H9 (cell line): ENCODE data around the gene ZNF414. TPM values are rescaled to one million over a fixed set of nuclear protein-coding genes. Genes with fewer than 3 reads are reported as not detected.

Source experiments
- DNase-seq: peaks from one replicate; pipeline ENCODE4 v3.0.0-alpha.2; 2017
- H2AFZ ChIP-seq: one replicate; pipeline ENCODE4 v1.6.1; 2013; ENCODE audit warnings: mild to moderate bottlenecking, low read length, control low read depth, moderate library complexity
- H2AK5ac ChIP-seq: 2 replicates; pipeline ENCODE4 v1.6.1; 2013; ENCODE audit warnings: low read length, control low read depth, mixed read lengths; ENCODE audit not compliant: insufficient read length
- H2BK120ac ChIP-seq: one replicate; pipeline ENCODE4 v1.6.1; 2013; ENCODE audit warnings: low read depth, mild to moderate bottlenecking, low read length, control low read depth, inconsistent platforms; ENCODE audit not compliant: poor library complexity, severe bottlenecking
- H2BK12ac ChIP-seq: 2 replicates; pipeline ENCODE4 v1.6.1; 2013; ENCODE audit warnings: low read length, control low read depth, mixed read lengths, low read depth; ENCODE audit not compliant: insufficient read length
- H2BK15ac ChIP-seq: 2 replicates; pipeline ENCODE4 v1.6.1; 2013; ENCODE audit warnings: low read depth, low read length, control low read depth
- H2BK20ac ChIP-seq: one replicate; pipeline ENCODE4 v1.6.1; 2013; ENCODE audit warnings: low read depth, mild to moderate bottlenecking, low read length, control low read depth, inconsistent platforms; ENCODE audit not compliant: poor library complexity, severe bottlenecking
- H2BK5ac ChIP-seq: 2 replicates; pipeline ENCODE4 v1.6.1; 2013; ENCODE audit warnings: low read length, control low read depth, mixed read lengths; ENCODE audit not compliant: insufficient read length
- H3K14ac ChIP-seq: 2 replicates; pipeline ENCODE4 v1.6.1; 2013; ENCODE audit warnings: low read length, control low read depth; ENCODE audit not compliant: insufficient read depth
- H3K18ac ChIP-seq: 2 replicates; pipeline ENCODE4 v1.6.1; 2013; ENCODE audit warnings: low read depth, mild to moderate bottlenecking, mixed read lengths, low read length, control low read depth; ENCODE audit not compliant: insufficient read length
- H3K23ac ChIP-seq: 2 replicates; pipeline ENCODE4 v1.6.1; 2013; ENCODE audit warnings: low read length, control low read depth, mixed read lengths, low read depth; ENCODE audit not compliant: insufficient read length
- H3K23me2 ChIP-seq: 2 replicates; pipeline ENCODE4 v1.6.1; 2013; ENCODE audit warnings: low read depth, mild to moderate bottlenecking, mixed read lengths, low read length, control low read depth; ENCODE audit not compliant: insufficient read length, poor library complexity, severe bottlenecking
- H3K27ac ChIP-seq: 2 replicates; pipeline ENCODE4 v1.5.1; 2013; ENCODE audit warnings: low read length, control low read depth, mixed read lengths, low read depth; ENCODE audit not compliant: insufficient read length
- H3K27me3 ChIP-seq: 2 replicates; pipeline ENCODE4 v1.6.1; 2013; ENCODE audit warnings: low read length, control low read depth, inconsistent platforms; ENCODE audit not compliant: insufficient read depth
- H3K4ac ChIP-seq: 2 replicates; pipeline ENCODE4 v1.6.1; 2013; ENCODE audit warnings: low read depth, mild to moderate bottlenecking, control low read depth, inconsistent platforms, low read length, moderate library complexity
- H3K4me1 ChIP-seq: 2 replicates; pipeline ENCODE4 v1.6.1; 2013; ENCODE audit warnings: low read length, control low read depth, inconsistent platforms; ENCODE audit not compliant: insufficient read depth
- H3K4me2 ChIP-seq: 2 replicates; pipeline ENCODE4 v1.6.1; 2013; ENCODE audit warnings: low read length, control low read depth, mixed read lengths; ENCODE audit not compliant: insufficient read length, insufficient read depth
- H3K56ac ChIP-seq: 2 replicates; pipeline ENCODE4 v1.6.1; 2013; ENCODE audit warnings: low read depth, mild to moderate bottlenecking, mixed read lengths, low read length, control low read depth; ENCODE audit not compliant: insufficient read length
- H3K79me1 ChIP-seq: 2 replicates; pipeline ENCODE4 v1.6.1; 2013; ENCODE audit warnings: low read depth, mild to moderate bottlenecking, moderate library complexity, low read length, control low read depth, inconsistent platforms; ENCODE audit not compliant: insufficient read depth, poor library complexity, severe bottlenecking
- H3K79me2 ChIP-seq: 2 replicates; pipeline ENCODE4 v1.6.1; 2013; ENCODE audit warnings: low read length, control low read depth, inconsistent platforms; ENCODE audit not compliant: insufficient read depth
- H3K9ac ChIP-seq: 2 replicates; pipeline ENCODE4 v1.6.1; 2013; ENCODE audit warnings: low read length, control low read depth, mixed read lengths; ENCODE audit not compliant: insufficient read length; ENCODE audit errors: extremely low read depth
- H3K9me3 ChIP-seq: one replicate; pipeline ENCODE4 v1.6.1; 2013; ENCODE audit warnings: low read depth, low read length, inconsistent platforms; ENCODE audit not compliant: control insufficient read depth
- H3T11ph ChIP-seq: one replicate; pipeline ENCODE4 v1.6.1; 2013; ENCODE audit warnings: mild to moderate bottlenecking, low read length, control low read depth, inconsistent platforms
- H4K20me1 ChIP-seq: one replicate; pipeline ENCODE4 v1.6.1; 2013; ENCODE audit not compliant: control insufficient read depth, insufficient read length, insufficient read depth
- H4K5ac ChIP-seq: 2 replicates; pipeline ENCODE4 v1.6.1; 2013; ENCODE audit warnings: low read depth, mild to moderate bottlenecking, mixed read lengths, low read length, control low read depth; ENCODE audit not compliant: insufficient read length
- H4K8ac ChIP-seq: replicated peaks from 2 replicates; pipeline ENCODE4 v1.6.1; 2013; ENCODE audit warnings: low read length, control low read depth, mixed read lengths, low read depth; ENCODE audit not compliant: insufficient read length
- H4K91ac ChIP-seq: 2 replicates; pipeline ENCODE4 v1.6.1; 2013; ENCODE audit warnings: low read depth, mild to moderate bottlenecking, moderate library complexity, mixed read lengths, low read length, control low read depth; ENCODE audit not compliant: insufficient read length
- H3K27ac Mint-ChIP-seq, 3 experiments: 2 replicates in 2 of 3; 3 replicates in 1 of 3; pipeline ENCODE4 v1.8.0; 2020 to 2021; ENCODE audit warnings: mixed read lengths in 3 of 3, mild to moderate bottlenecking in 1 of 3, moderate library complexity in 1 of 3
- H3K27me3 Mint-ChIP-seq: 2 replicates; pipeline ENCODE4 v1.8.0; 2021; ENCODE audit warnings: low read depth, mild to moderate bottlenecking, moderate library complexity, mixed read lengths
- H3K36me3 Mint-ChIP-seq, 3 experiments: 2 replicates in 2 of 3; 3 replicates in 1 of 3; pipeline ENCODE4 v1.8.0; 2020 to 2021; ENCODE audit warnings: low read depth in 3 of 3, mixed read lengths in 3 of 3; ENCODE audit not compliant: insufficient read depth in 1 of 3
- H3K4me1 Mint-ChIP-seq, 2 experiments: 2 replicates each; pipeline ENCODE4 v1.8.0; 2020; ENCODE audit warnings: mixed read lengths in 2 of 2
- H3K4me3 Mint-ChIP-seq, 2 experiments: 2 replicates in 1 of 2; 3 replicates in 1 of 2; pipeline ENCODE4 v1.8.0; 2020 to 2021; ENCODE audit warnings: mild to moderate bottlenecking in 2 of 2, mixed read lengths in 2 of 2, moderate library complexity in 1 of 2
- H3K9me3 Mint-ChIP-seq, 2 experiments: 2 replicates in 1 of 2; 3 replicates in 1 of 2; pipeline ENCODE4 v1.8.0; 2020; ENCODE audit warnings: mild to moderate bottlenecking in 2 of 2, mixed read lengths in 2 of 2, moderate library complexity in 1 of 2
- CTCF ChIP-seq: fragments of 200-600 bp; sonication (generic); conservative IDR thresholded peaks from 3 replicates; pipeline ENCODE4 v1.8.0; 2021; ENCODE audit warnings: antibody characterized with exemption, mild to moderate bottlenecking
- WGBS: extraction: QIAGEN DNeasy Blood & Tissue Kit; methylation state at CpG from one replicate; pipeline ENCODE4 v1.1.7; 2013; ENCODE audit warnings: missing lambda C conversion rate, low lambda C conversion rate, mixed read lengths; ENCODE audit not compliant: insufficient read length; ENCODE audit errors: extremely low coverage; 5-methylcytosine and 5-hydroxymethylcytosine counted together
- total RNA-seq: library from RNA; stranded (reverse); gene quantifications from 2 replicates; pipeline ENCODE4 v1.2.1, GENCODE V29; 2021

Gene ZNF414
- total RNA-seq, 1 experiment from 2014 or later: 29.3 TPM

DNA sequence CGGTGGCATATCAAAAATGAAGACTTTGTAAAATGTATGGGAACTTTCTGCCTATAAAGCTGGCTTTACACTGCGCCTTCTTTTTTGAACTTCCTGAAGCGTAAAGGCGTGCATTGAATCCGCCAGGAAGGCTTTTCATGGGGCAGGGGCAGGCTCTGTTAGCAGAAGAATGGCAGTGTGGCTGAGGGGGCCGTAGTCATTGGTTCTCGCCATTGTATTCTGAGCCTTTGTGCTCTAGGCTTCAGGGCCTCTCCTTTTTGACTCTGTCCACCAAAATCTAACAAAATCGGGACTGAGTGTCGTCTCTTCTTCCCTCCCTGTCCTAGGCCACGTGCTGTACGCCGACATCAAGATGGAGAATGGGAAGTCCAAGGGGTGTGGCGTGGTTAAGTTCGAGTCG lies 25.6 kb downstream of the ZNF414 start:
- Histone ChIP-seq H3K9ac (no peak overlapping the region), H3K27ac (no peak overlapping the region)

More for the DNA sequence above, 25.6 kb downstream of the ZNF414 start:
- Histone ChIP-seq H4K8ac (no peak overlapping the region), H2BK12ac (no peak overlapping the region), H2BK15ac (no peak overlapping the region), H3K79me1 (no peaks in the 10 kb centered on the region), H3K14ac (no peak overlapping the region), H2BK5ac (no peak overlapping the region), H3K23me2 (no peaks in the 10 kb centered on the region), H3K23ac (no peak overlapping the region), H2BK20ac (no peak overlapping the region), H3K56ac (no peak overlapping the region), H3K4ac (no peak overlapping the region), H3K27me3 (no peaks in the 10 kb centered on the region), H3T11ph (no peak overlapping the region), H3K4me2 (no peak overlapping the region), H2AFZ (no peak overlapping the region), H4K20me1 (no peaks in the 10 kb centered on the region), H4K5ac (no peak overlapping the region), H3K4me1 (no peaks in the 10 kb centered on the region), H2AK5ac (no peak overlapping the region), H3K18ac (no peak overlapping the region), H4K91ac (no peak overlapping the region), H3K9me3 (no peaks in the 10 kb centered on the region), H2BK120ac (no peak overlapping the region), H3K79me2 (no peaks in the 10 kb centered on the region)
- peaks cover 5 to 13% of the 10 kb centered on the region in 2 experiments for H3K4me1 Mint-ChIP-seq
- no peaks in the 10 kb centered on the region for H3K9me3 Mint-ChIP-seq
- TF ChIP-seq CTCF: no peak
- no peak overlapping the region; a peak in 1 of 5 replicates for H3K4me3 Mint-ChIP-seq
- DNase-seq: no peak
- peaks cover 34 to 61% (median 61%) of the 10 kb centered on the region in 3 experiments for H3K36me3 Mint-ChIP-seq
- no CpG with 5 or more reads among the region's 15 CpGs for WGBS
- H3K27me3 Mint-ChIP-seq: no peaks in the 10 kb centered on the region; the same call in 1 of the 2 replicates
- peak overlapping the region in 2 of 3 experiments; percentile 46 to 95; a peak in 3 of 7 replicates for H3K27ac Mint-ChIP-seq
